ENCODE measurements around the gene TRAF4. TPM values are rescaled to one million over a fixed set of nuclear protein-coding genes. Genes with fewer than 3 reads are reported as not detected.

The TRAF4 gene
- total RNA-seq, 1 experiment from 2014 or later, result 126 TPM

DNA sequence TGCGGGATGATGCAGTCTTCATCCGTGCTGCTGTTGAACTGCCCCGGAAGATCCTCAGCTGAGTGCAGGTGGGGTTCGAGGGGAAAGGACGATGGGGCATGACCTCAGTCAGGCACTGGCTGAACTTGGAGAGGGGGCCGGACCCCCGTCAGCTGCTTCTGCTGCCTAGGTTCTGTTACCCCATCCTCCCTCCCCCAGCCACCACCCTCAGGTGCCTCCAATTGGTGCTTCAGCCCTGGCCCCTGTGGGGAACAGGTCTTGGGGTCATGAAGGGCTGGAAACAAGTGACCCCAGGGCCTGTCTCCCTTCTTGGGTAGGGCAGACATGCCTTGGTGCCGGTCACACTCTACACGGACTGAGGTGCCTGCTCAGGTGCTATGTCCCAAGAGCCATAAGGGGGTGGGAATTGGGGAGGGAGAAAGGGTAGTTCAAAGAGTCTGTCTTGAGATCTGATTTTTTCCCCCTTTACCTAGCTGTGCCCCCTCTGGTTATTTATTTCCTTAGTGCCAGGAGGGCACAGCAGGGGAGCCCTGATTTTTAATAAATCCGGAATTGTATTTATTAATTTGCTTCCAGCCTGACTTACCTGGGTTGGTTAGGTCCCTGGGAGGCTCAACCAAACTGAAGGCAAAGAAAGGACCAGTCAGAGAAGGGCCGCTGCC, 5.8 kb downstream of the TRAF4 start:
- ChIA-PET CTCF (interaction anchor here (0.6 to 15.1 kb wide), 12 partner anchors 9 to 174 kb away, joined by 3 to 365 read pairs (median 4); partner anchors contain the start of genes NEK8, RPL23A and TLCD1), POLR2A (interaction anchor here (0.8 to 17.3 kb wide), 9 partner anchors 19 to 202 kb away, joined by 3 to 1135 read pairs (median 5); partner anchors contain the start of genes FAM222B, FLOT2, NEK8 and PHF12)
- BruUV-seq (replicated peaks), result no TSS peak
- intact Hi-C loops (cut with micrococcal nuclease), result loop anchor here (1.0 kb wide), 1 partner anchor 22 kb away; no protein-coding TSS in a partner anchor
- Mint-ChIP-seq H3K4me3 (ENCODE audit: unreplicated experiment) (no peak overlapping the region), H3K27ac (ENCODE audit: low read depth, unreplicated experiment) (no peak overlapping the region), H3K36me3 (ENCODE audit: insufficient read depth, unreplicated experiment) (peaks cover 88% of the 10 kb centered on the region), H3K27me3 (ENCODE audit: insufficient read depth, unreplicated experiment) (no peaks in the 10 kb centered on the region), H3K9me3 (ENCODE audit: unreplicated experiment) (no peaks in the 10 kb centered on the region), H3K4me1 (ENCODE audit: insufficient read depth, unreplicated experiment) (peaks cover 13% of the 10 kb centered on the region)
- no peak for DNase-seq (ENCODE audit: unreplicated experiment)
- TF ChIP-seq, protein P1, sequence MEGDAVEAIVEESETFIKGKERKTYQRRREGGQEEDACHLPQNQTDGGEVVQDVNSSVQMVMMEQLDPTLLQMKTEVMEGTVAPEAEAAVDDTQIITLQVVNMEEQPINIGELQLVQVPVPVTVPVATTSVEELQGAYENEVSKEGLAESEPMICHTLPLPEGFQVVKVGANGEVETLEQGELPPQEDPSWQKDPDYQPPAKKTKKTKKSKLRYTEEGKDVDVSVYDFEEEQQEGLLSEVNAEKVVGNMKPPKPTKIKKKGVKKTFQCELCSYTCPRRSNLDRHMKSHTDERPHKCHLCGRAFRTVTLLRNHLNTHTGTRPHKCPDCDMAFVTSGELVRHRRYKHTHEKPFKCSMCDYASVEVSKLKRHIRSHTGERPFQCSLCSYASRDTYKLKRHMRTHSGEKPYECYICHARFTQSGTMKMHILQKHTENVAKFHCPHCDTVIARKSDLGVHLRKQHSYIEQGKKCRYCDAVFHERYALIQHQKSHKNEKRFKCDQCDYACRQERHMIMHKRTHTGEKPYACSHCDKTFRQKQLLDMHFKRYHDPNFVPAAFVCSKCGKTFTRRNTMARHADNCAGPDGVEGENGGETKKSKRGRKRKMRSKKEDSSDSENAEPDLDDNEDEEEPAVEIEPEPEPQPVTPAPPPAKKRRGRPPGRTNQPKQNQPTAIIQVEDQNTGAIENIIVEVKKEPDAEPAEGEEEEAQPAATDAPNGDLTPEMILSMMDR (IDR thresholded peaks at IDR 0.05; ENCODE audit: unreplicated experiment), result no peak

DNA sequence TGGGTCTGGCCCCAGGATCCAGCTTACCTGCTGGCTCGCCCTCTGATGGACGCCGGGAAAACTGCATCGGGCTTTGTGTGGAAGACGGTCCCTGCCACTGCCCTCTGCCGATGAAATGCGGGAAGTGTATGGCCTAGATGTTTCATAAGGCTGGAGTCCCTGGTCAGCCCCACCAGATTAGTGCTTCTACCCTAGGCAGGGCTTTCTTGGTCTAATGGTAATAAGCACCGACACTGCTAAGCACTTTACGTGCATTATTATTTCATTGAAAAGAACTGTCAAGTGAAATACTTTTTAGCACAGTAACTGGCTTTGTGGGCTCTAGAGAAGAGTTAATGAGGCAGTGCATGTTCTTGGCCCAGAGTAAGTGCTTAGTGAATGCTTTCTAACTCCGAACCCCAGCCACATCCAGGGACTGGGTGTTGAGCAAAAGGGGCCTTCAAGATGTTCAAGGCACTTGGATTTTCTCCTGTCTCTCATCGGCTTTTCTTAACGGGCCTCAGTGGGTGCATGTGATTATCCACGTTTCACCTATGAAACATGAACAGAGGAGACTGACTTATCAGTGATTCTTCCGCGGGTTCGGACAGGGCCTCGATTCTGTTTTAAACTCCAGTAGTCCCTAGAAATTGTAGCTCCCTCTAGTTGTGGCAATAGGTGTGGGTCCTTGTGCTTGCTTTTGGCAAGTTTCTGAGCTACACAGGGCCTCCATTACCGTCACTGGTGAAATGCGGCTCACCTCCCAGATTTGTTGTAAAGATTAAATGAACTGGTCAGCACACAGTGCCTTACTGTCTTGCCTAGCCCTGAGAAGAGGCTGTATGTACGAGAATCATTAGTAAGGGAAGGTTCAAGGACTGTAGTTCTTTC, 6.6 kb downstream of the TRAF4 start:
- Mint-ChIP-seq H3K36me3 (ENCODE audit: insufficient read depth, unreplicated experiment) (peaks cover 86% of the 10 kb centered on the region), H3K27me3 (ENCODE audit: insufficient read depth, unreplicated experiment) (no peaks in the 10 kb centered on the region), H3K27ac (ENCODE audit: low read depth, unreplicated experiment) (no peak overlapping the region), H3K4me1 (ENCODE audit: insufficient read depth, unreplicated experiment) (peaks cover 13% of the 10 kb centered on the region), H3K4me3 (ENCODE audit: unreplicated experiment) (no peak overlapping the region), H3K9me3 (ENCODE audit: unreplicated experiment) (no peaks in the 10 kb centered on the region)
- intact Hi-C loops (cut with micrococcal nuclease), result loop anchor here (1.0 kb wide), 1 partner anchor 23 kb away; no protein-coding TSS in a partner anchor
- peak; percentile 94 for DNase-seq (ENCODE audit: unreplicated experiment)
- CTCF ChIA-PET, result interaction anchor here (0.5 to 15.1 kb wide), 22 partner anchors 10 to 327 kb away, joined by 3 to 365 read pairs (median 4); partner anchors contain the start of genes NEK8, RPL23A and TLCD1
- POLR2A ChIA-PET, result interaction anchor here (0.6 to 17.3 kb wide), 14 partner anchors 11 to 201 kb away, joined by 3 to 1135 read pairs (median 4); partner anchors contain the start of genes FAM222B, NEK8, PHF12 and RPL23A
- TF ChIP-seq, protein P1 (IDR thresholded peaks at IDR 0.05; ENCODE audit: unreplicated experiment), result peak; percentile 99
- BruUV-seq (replicated peaks), result TSS peak; percentile 26

DNA sequence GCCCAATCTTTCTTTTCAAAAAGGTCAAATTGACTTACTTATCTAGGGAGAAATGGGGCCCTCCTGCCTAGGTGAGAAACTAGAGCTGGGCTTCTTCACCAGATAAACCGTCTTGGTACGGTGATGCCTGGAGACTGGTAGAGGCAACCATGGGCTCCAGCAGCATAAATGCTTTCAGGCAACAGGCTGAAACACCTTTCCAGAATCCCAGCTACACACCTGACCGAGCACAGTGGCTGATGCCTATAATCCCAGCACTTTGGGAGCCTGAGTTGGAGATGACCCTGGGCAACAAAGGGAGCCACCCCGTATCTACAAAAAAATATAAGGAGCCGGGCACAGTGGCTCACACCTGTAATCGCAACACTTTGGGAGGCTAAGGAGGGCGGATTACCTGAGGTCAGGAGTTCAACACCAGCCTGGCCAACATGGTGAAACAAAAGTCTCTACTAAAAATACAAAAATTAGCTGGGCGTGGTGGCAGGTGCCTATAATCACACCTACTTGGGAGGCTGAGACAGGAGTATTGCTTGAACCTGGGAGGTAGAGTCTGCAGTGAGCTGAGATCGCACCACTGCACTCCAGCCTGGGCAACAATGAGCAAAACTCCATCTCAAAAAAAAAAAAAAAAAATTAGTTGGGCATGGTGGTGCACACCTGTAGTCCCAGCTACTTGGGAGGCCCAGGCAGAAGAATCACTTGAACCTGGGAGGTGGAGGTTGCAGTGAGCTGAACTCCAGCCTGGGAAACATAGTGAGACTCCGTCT, 8.0 kb downstream of the TRAF4 start:
- no peak overlapping the region for H3K4me3 Mint-ChIP-seq (ENCODE audit: unreplicated experiment)
- H3K36me3 Mint-ChIP-seq (ENCODE audit: insufficient read depth, unreplicated experiment), result peaks cover 80% of the 10 kb centered on the region
- DNase-seq (ENCODE audit: unreplicated experiment), result no peak
- peaks cover 16% of the 10 kb centered on the region for H3K4me1 Mint-ChIP-seq (ENCODE audit: insufficient read depth, unreplicated experiment)
- BruUV-seq (replicated peaks), result no TSS peak
- TF ChIP-seq, protein P1 (IDR thresholded peaks at IDR 0.05; ENCODE audit: unreplicated experiment), result no peak
- ChIA-PET POLR2A (interaction anchor here (0.6 to 17.3 kb wide), 13 partner anchors 9 to 198 kb away, joined by 3 to 1135 read pairs (median 6); partner anchors contain the start of genes NEK8, RPL23A, TLCD1 and TRAF4), CTCF (interaction anchor here (0.5 to 15.1 kb wide), 18 partner anchors 11 to 326 kb away, joined by 3 to 365 read pairs (median 3); partner anchors contain the start of genes NEK8, PHF12 and TLCD1)
- no peaks in the 10 kb centered on the region for H3K9me3 Mint-ChIP-seq (ENCODE audit: unreplicated experiment)
- no peaks in the 10 kb centered on the region for H3K27me3 Mint-ChIP-seq (ENCODE audit: insufficient read depth, unreplicated experiment)
- no peak overlapping the region for H3K27ac Mint-ChIP-seq (ENCODE audit: low read depth, unreplicated experiment)
- intact Hi-C loops (cut with micrococcal nuclease), result no loop called here

All from MCF 10A (cell line).